Measurements from ENCODE around the gene TLR8. TPM values are rescaled to one million over a fixed set of nuclear protein-coding genes. Genes with fewer than 3 reads are reported as not detected.

TLR8 gene
- total RNA-seq, 1 donor from 2014 or later: 0.65 TPM

GRCh38 chrX:12894074-12895030 lies 12.1 kb upstream of the TLR8 start:
- intact Hi-C loops (cut with DNase I): loop anchor here (5.0 kb wide), 1 partner anchor 82 kb away; no protein-coding TSS in a partner anchor
- DNase-seq (ENCODE audit: low spot score): no peak

- no peak for DNase-seq (ENCODE audit: low spot score)
Observed at GRCh38 chrX:12895866-12896265, 10.6 kb upstream of the TLR8 start.

GRCh38 chrX:12896935-12897334 lies 9.5 kb upstream of the TLR8 start:
- no peak for DNase-seq (ENCODE audit: low spot score)
- intact Hi-C loops (cut with DNase I): no loop called here

More at GRCh38 chrX:12895866-12896265, 10.6 kb upstream of the TLR8 start:
- intact Hi-C loops (cut with DNase I): no loop called here

- DNase-seq (ENCODE audit: low spot score): no peak
- intact Hi-C loops (cut with DNase I): no loop called here
Observed at GRCh38 chrX:12898073-12898472, 8.3 kb upstream of the TLR8 start.

- intact Hi-C loops (cut with DNase I): no loop called here
- DNase-seq (ENCODE audit: low spot score): no peak
Observed at GRCh38 chrX:12899506-12899905, 6.9 kb upstream of the TLR8 start.

- intact Hi-C loops (cut with DNase I): no loop called here
- DNase-seq (ENCODE audit: low spot score): no peak
Observed at GRCh38 chrX:12901486-12901885, 4.9 kb upstream of the TLR8 start.

- intact Hi-C loops (cut with DNase I): no loop called here
- no peak for DNase-seq (ENCODE audit: low spot score)
Observed at GRCh38 chrX:12903646-12904045, 2.8 kb upstream of the TLR8 start.

- intact Hi-C loops (cut with DNase I): no loop called here
Observed at GRCh38 chrX:12910423-12911121, 4.2 kb downstream of the TLR8 start.

GRCh38 chrX:12911122-12911470 lies 4.7 kb downstream of the TLR8 start:
- DNase-seq (ENCODE audit: low spot score): no peak
- intact Hi-C loops (cut with DNase I): no loop called here

More at GRCh38 chrX:12910423-12911121, 4.2 kb downstream of the TLR8 start:
- DNase-seq (ENCODE audit: low spot score): no peak

- intact Hi-C loops (cut with DNase I): no loop called here
- DNase-seq (ENCODE audit: low spot score): no peak
Observed at GRCh38 chrX:12912791-12913482, 6.5 kb downstream of the TLR8 start.

- DNase-seq (ENCODE audit: low spot score): no peak
Observed at GRCh38 chrX:12917753-12918152, 11.3 kb downstream of the TLR8 start.

GRCh38 chrX:12919051-12919450 lies 12.6 kb downstream of the TLR8 start:
- intact Hi-C loops (cut with DNase I): no loop called here
- DNase-seq (ENCODE audit: low spot score): no peak

More at GRCh38 chrX:12917753-12918152, 11.3 kb downstream of the TLR8 start:
- intact Hi-C loops (cut with DNase I): no loop called here

- intact Hi-C loops (cut with DNase I): no loop called here
- DNase-seq (ENCODE audit: low spot score): no peak
Observed at GRCh38 chrX:12919620-12920019, 13.2 kb downstream of the TLR8 start.

- no peak for DNase-seq (ENCODE audit: low spot score)
- intact Hi-C loops (cut with DNase I): no loop called here
Observed at GRCh38 chrX:12920990-12921389, 14.6 kb downstream of the TLR8 start.

GRCh38 chrX:12921886-12922598 lies 15.6 kb downstream of the TLR8 start:
- intact Hi-C loops (cut with DNase I): no loop called here
- DNase-seq (ENCODE audit: low spot score): no peak

GRCh38 chrX:12922599-12922919 lies 16.1 kb downstream of the TLR8 start:
- DNase-seq (ENCODE audit: low spot score): no peak
- intact Hi-C loops (cut with DNase I): no loop called here

GRCh38 chrX:12929701-12930100 lies 23.3 kb downstream of the TLR8 start:
- no peak for DNase-seq (ENCODE audit: low spot score)
- intact Hi-C loops (cut with DNase I): no loop called here

- DNase-seq (ENCODE audit: low spot score): no peak
- intact Hi-C loops (cut with DNase I): no loop called here
Observed at GRCh38 chrX:12930150-12930549, 23.7 kb downstream of the TLR8 start.

- intact Hi-C loops (cut with DNase I): no loop called here
Observed at GRCh38 chrX:12932244-12932643, 25.8 kb downstream of the TLR8 start.

GRCh38 chrX:12934850-12935249 lies 28.4 kb downstream of the TLR8 start:
- intact Hi-C loops (cut with DNase I): no loop called here
- no peak for DNase-seq (ENCODE audit: low spot score)

More at GRCh38 chrX:12932244-12932643, 25.8 kb downstream of the TLR8 start:
- no peak for DNase-seq (ENCODE audit: low spot score)

All from cardiac septum (tissue), 1 donor.